Heart right ventricle (tissue), 16 donors: ENCODE results near the gene FBXL20. TPM values are rescaled to one million over a fixed set of nuclear protein-coding genes. Genes with fewer than 3 reads are reported as not detected.
A peak's percentile ranks its signal among the peaks of the same experiment; 100 is the strongest.
"Not testable (repeated sequence)": the region's sequence is repeated elsewhere in the genome, so short reads cannot be mapped to it uniquely, and the experiment has no call there.

ENCODE experiments used
- ATAC-seq, 8 donors: fragments of 200-7000 bp; cut with Tn5 transposase; one replicate each; pipeline ENCODE4 v1.9.1; 2020; ENCODE audit warnings: mild to moderate bottlenecking in 8 of 8, moderate library complexity in 8 of 8, moderate number of reproducible peaks in 1 of 8
- DNase-seq, 2 donors: peaks; one replicate each; pipeline ENCODE4 v3.0.0-alpha.2; 2020
- H3K27ac ChIP-seq, 10 donors: fragments of 200-600 bp; sonication (generic) in 2 of 10; one replicate each; pipeline versions ENCODE4 v1.5.0 to v1.8.0; 2020 to 2022; ENCODE audit warnings: mild to moderate bottlenecking in 3 of 10
- H3K27me3 ChIP-seq, 7 donors: fragments of 200-600 bp; one replicate each; pipeline ENCODE4 v1.8.0; 2021 to 2022; ENCODE audit warnings: mild to moderate bottlenecking in 2 of 7
- H3K36me3 ChIP-seq, 9 donors: fragments of 200-600 bp; sonication (generic) in 1 of 9; one replicate each; pipeline versions ENCODE4 v1.5.0 to v1.8.0; 2020 to 2022; ENCODE audit warnings: mild to moderate bottlenecking in 2 of 9
- H3K4me1 ChIP-seq, 9 donors: fragments of 200-600 bp; sonication (generic) in 1 of 9; one replicate each; pipeline versions ENCODE4 v1.5.0 to v1.8.0; 2020 to 2022; ENCODE audit warnings: mild to moderate bottlenecking in 4 of 9
- H3K4me3 ChIP-seq, 10 donors: fragments of 200-600 bp; sonication (generic) in 2 of 10; one replicate each; pipeline versions ENCODE4 v1.5.0 to v1.8.0; 2020 to 2022; ENCODE audit warnings: mild to moderate bottlenecking in 7 of 10, moderate library complexity in 2 of 10
- H3K9me3 ChIP-seq, 11 donors: fragments of 200-600 bp in 10 of 11; sonication (generic) in 2 of 11; one replicate each; pipeline versions ENCODE4 v1.5.0 to v1.8.0; 2013 to 2022; ENCODE audit warnings: mild to moderate bottlenecking in 2 of 11, control low read depth in 1 of 11, moderate library complexity in 1 of 11
- WGBS, 2 donors: extraction: QIAGEN DNeasy Blood & Tissue Kit; methylation state at CpG; one replicate each; pipeline ENCODE4 v1.1.7; 2013; ENCODE audit warnings: inconsistent platforms in 1 of 2; 5-methylcytosine and 5-hydroxymethylcytosine counted together
- intact Hi-C, 10 donors: fragments of 100-400 bp; cut with DNase I; formaldehyde crosslinking; loops; one replicate each; pipeline versions ENCODE4 v1.11.1 to v1.14.2; 2022
- polyA plus RNA-seq, 2 donors: library from polyadenylated mRNA; stranded (reverse); fragments of 200-250 nt; gene quantifications; one replicate each; pipeline ENCODE4 v1.2.3, GENCODE V29; 2013
- total RNA-seq, 10 donors: library from RNA; stranded (reverse); fragmentation: NEBNext Ultra II Directional in 3 of 10; extraction: Animal tissue kit (Norgen Biotek cat#: 25700) in 3 of 10; gene quantifications; one replicate each; pipeline versions ENCODE4 v1.2.1 to v1.2.4, GENCODE V29; 2021 to 2023
- TF ChIP-seq, protein P1 (sequence below), 9 donors: fragments of 200-600 bp; sonication (generic) in 2 of 9; IDR thresholded peaks; one replicate each; pipeline versions ENCODE4 v1.5.0 to v1.8.0; 2021 to 2022; ENCODE audit warnings: antibody characterized with exemption in 9 of 9, mild to moderate bottlenecking in 5 of 9, moderate library complexity in 1 of 9
- donor health status: Arrhythmogenic right ventricular cardiomyopathy.
- donor health status: ischemic (EF 13 %, LVEDD 7.1; RV severe dilation, severe dysfunction).
- donor health status: healthy with polysubstance abuse.
- donor health status: DM: no; HTN: yes; CAD: no.
- donor health status: DM: no; HTN: no; CAD: no.
- donor health status: ischemic (EF 25% LVEDD 6.9; RV normal size, moderate dysfunction).
- donor health status: ischemic (EF 25% LVEDD 5.7; RV mildly dilated, moderate dysfunction).
- donor health status: healthy.
- donor health status: DM: yes; HTN: yes; CAD: no.
- donor health status: Ischemic cardiomyopathy.
- donor health status: ischemic (EF 35%, LVEDD 5.7; RV mildly dilated, moderate dysfunction).
- donor health status: nonischemic (EF 11% LVEDD 7.7; RV severe dilation, severe dysfunction).
- donor health status: DM: yes; HTN: yes; CAD: no.
- donor health status: PGD.
- donor health status: ischemic (EF 29% LVEDD 5.4; RV normal size, mild dysfunction).
- donor health status: nonischemic (EF 23%, LVEDD 6.1; RV moderate dilation, normal function).

FBXL20 gene
- total and polyA plus RNA-seq, 12 donors = 1.7 to 19.7 (median 15.5) TPM

DNA sequence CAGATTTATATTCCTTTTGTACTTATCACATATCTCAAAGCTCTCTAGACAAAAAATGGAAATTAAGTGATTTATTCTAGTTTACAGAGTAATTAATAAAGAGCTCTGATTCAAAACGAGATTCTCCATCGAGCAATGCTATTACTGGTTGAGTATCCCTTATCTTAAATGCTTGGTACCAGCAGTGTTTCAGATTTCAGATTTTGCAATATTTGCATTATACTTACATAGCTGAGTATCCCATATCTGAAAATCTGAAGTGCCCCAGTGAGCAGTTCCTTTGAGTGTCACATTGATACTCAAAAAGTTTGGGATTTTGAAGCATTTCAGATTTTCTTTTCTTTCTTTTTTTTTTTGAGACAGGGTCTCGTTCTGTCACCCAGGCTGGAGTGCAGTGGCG lies 118.3 kb downstream of the FBXL20 start:
- Histone ChIP-seq H3K27me3 (no peaks in the 10 kb centered on the region), H3K36me3 (peaks cover 0 to 87% (median 9%) of the 10 kb centered on the region in 9 donors), H3K9me3 (no peaks in the 10 kb centered on the region), H3K27ac (peak overlapping the region in 2 of 10 donors; percentile 34 to 79), H3K4me3 (no peak overlapping the region), H3K4me1 (peaks cover 0 to 30% (median 6%) of the 10 kb centered on the region in 9 donors)
- WGBS, 2 donors = 90 to 91% methylated on average over 4 of the region's 4 CpGs
- no peak for ATAC-seq
- intact Hi-C loops = loop anchor here in 3 of 10 donors (5.0 to 10.0 kb wide), 3 partner anchors 62 to 122 kb away; partner anchors contain the start of gene FBXL20 (in 2 of the 3)
- DNase-seq = no peak
- TF ChIP-seq, protein P1, sequence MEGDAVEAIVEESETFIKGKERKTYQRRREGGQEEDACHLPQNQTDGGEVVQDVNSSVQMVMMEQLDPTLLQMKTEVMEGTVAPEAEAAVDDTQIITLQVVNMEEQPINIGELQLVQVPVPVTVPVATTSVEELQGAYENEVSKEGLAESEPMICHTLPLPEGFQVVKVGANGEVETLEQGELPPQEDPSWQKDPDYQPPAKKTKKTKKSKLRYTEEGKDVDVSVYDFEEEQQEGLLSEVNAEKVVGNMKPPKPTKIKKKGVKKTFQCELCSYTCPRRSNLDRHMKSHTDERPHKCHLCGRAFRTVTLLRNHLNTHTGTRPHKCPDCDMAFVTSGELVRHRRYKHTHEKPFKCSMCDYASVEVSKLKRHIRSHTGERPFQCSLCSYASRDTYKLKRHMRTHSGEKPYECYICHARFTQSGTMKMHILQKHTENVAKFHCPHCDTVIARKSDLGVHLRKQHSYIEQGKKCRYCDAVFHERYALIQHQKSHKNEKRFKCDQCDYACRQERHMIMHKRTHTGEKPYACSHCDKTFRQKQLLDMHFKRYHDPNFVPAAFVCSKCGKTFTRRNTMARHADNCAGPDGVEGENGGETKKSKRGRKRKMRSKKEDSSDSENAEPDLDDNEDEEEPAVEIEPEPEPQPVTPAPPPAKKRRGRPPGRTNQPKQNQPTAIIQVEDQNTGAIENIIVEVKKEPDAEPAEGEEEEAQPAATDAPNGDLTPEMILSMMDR (IDR thresholded peaks at IDR 0.05) = no peak

DNA sequence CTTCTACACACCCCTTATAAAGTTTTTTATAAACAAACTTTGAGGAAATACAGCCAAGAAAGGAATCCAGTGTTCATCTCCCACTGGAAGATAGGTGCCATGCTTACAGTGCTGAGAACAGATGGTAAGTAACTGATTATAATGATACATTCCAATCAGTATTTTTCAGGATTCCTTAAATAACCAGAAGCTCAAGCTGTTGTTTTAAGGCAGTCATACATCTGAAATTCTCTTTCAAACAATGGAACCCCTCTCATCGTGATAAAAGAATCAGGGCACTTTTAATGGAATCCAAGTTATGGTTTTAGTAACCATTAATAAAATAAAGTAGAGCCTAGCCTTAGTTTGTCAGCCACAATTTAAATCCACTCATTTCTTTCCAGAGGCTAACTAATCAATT lies 119.6 kb downstream of the FBXL20 start:
- ATAC-seq (no peak), DNase-seq (no peak)
- Histone ChIP-seq H3K9me3 (no peaks in the 10 kb centered on the region), H3K27me3 (no peaks in the 10 kb centered on the region), H3K4me1 (peaks cover 0 to 30% (median 7%) of the 10 kb centered on the region in 9 donors), H3K4me3 (no peak overlapping the region), H3K36me3 (peaks cover 0 to 90% (median 13%) of the 10 kb centered on the region in 9 donors), H3K27ac (peak overlapping the region in 8 of 10 donors; percentile 34 to 82 (median 72))
- intact Hi-C loops = loop anchor here in 3 of 10 donors (5.0 to 10.0 kb wide), 3 partner anchors 63 to 123 kb away; partner anchors contain the start of gene FBXL20 (in 2 of the 3)
- WGBS, 2 donors = 20 to 32% methylated on average over 1 of the region's 1 CpG
- TF ChIP-seq, protein P1 (IDR thresholded peaks at IDR 0.05) = no peak

DNA sequence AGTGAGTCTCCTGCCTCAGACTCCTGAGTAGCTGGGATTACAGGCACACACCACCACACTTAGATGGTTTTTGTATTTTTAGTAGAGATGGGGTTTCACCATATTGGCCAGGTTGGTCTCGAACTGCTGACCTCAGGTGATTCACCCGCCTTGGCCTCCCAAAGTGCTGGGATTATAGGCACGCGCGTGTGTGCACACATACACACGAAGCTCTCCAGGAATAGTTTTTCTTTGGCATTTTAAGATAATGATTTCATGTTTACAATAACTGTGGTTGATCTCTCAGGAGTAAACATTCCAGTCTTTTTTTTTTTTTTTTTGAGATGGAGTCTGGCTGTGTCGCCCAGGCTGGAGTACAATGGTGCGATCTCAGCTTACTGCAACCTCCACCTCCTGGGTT lies 123.2 kb downstream of the FBXL20 start:
- not testable (repeated sequence) for H3K27me3 ChIP-seq, H3K4me3 ChIP-seq, DNase-seq, ATAC-seq, H3K9me3 ChIP-seq, H3K27ac ChIP-seq
- H3K36me3 ChIP-seq = peaks cover 0 to 93% (median 34%) of the 10 kb centered on the region in 9 donors
- peaks cover 0 to 24% (median 7%) of the 10 kb centered on the region in 9 donors for H3K4me1 ChIP-seq
- 97 to 99% methylated on average over 8 of the region's 8 CpGs for whole genome bisulfite sequencing, 2 donors
- intact Hi-C loops = loop anchor here in 4 of 10 donors (5.0 to 10.0 kb wide), 2 partner anchors 124 to 127 kb away; partner anchors contain the start of gene FBXL20 (in 4 of the 4)

DNA sequence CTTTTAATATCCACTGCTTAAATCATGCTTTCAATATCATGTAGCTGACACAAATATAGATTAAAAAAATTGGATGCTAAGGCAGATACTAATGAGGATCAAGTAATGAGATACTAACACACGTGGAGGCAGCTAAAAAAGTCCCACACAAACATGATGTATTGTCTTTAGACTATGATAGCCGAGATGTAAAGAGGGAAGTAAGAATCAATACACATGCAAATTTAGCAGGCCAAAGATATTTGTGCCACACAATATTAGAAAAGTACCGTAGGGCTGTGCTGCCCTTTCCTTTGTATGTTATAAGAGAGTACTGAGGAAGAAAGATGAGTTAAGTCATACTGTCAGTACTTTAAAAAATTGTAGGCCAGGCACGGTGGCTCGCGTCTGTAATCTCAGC lies 124.3 kb downstream of the FBXL20 start:
- DNase-seq (no peak), ATAC-seq (no peak)
- H3K4me3 ChIP-seq = no peak overlapping the region
- intact Hi-C loops = loop anchor here in 4 of 10 donors (5.0 to 10.0 kb wide), 2 partner anchors 125 to 128 kb away; partner anchors contain the start of gene FBXL20 (in 4 of the 4)
- peaks cover 0 to 94% (median 38%) of the 10 kb centered on the region in 9 donors for H3K36me3 ChIP-seq
- TF ChIP-seq, protein P1 (IDR thresholded peaks at IDR 0.05) = no peak
- H3K9me3 ChIP-seq = no peaks in the 10 kb centered on the region
- 45 to 70% methylated on average over 6 of the region's 6 CpGs for WGBS, 2 donors
- peak overlapping the region in 5 of 10 donors; percentile 33 to 56 (median 47) for H3K27ac ChIP-seq
- H3K4me1 ChIP-seq = peaks cover 0 to 24% (median 7%) of the 10 kb centered on the region in 9 donors
- no peaks in the 10 kb centered on the region for H3K27me3 ChIP-seq

- TF ChIP-seq, protein P1 (IDR thresholded peaks at IDR 0.05) = no peak
- ATAC-seq (no peak), DNase-seq (no peak)
- Histone ChIP-seq H3K4me3 (no peak overlapping the region), H3K36me3 (peaks cover 0 to 99% (median 42%) of the 10 kb centered on the region in 9 donors), H3K27ac (peak overlapping the region in 6 of 10 donors; percentile 16 to 56 (median 46)), H3K9me3 (no peaks in the 10 kb centered on the region), H3K27me3 (no peaks in the 10 kb centered on the region), H3K4me1 (peaks cover 0 to 16% (median 5%) of the 10 kb centered on the region in 9 donors)
- intact Hi-C loops = loop anchor here in 4 of 10 donors (5.0 to 10.0 kb wide), 2 partner anchors 126 to 129 kb away; partner anchors contain the start of gene FBXL20 (in 4 of the 4)
- 92 to 94% methylated on average over 8 of the region's 8 CpGs for WGBS, 2 donors
Observed at GRCh38 chr17:39276113-39276512, 125.3 kb downstream of the FBXL20 start.
